WTC11 (cell line): ENCODE results near the gene LAGE3. TPM values are rescaled to one million over a fixed set of nuclear protein-coding genes. Genes with fewer than 3 reads are reported as not detected.
"Not testable (repeated sequence)": the region's sequence is repeated elsewhere in the genome, so short reads cannot be mapped to it uniquely, and the experiment has no call there.

Source experiments
- ATAC-seq: fragments of 200-7000 bp; cut with Tn5 transposase; 2 replicates; pipeline ENCODE4 v1.10.0; 2021; ENCODE audit warnings: mild to moderate bottlenecking, moderate library complexity
- CTCF ChIA-PET: fragments of 300-600 bp; sonication (Branson Sonifier 250); formaldehyde crosslinking; loops from one replicate; lab custom pipeline; 2021; ENCODE audit warnings: antibody characterized with exemption; lab: Charles Lee
- POLR2A ChIA-PET: fragments of 350-600 bp; sonication (Branson Sonifier 250); formaldehyde crosslinking; loops from one replicate; lab custom pipeline; 2021; ENCODE audit warnings: antibody characterized with exemption; lab: Charles Lee
- DNase-seq: peaks from one replicate; pipeline ENCODE4 v3.0.0; 2021; ENCODE audit warnings: low spot score
- H3K27ac Mint-ChIP-seq: 2 replicates; pipeline ENCODE4 v1.8.0; 2021; ENCODE audit warnings: mixed read lengths
- H3K27me3 Mint-ChIP-seq: 2 replicates; pipeline ENCODE4 v1.8.0; 2021; ENCODE audit warnings: low read depth, mild to moderate bottlenecking, moderate library complexity, mixed read lengths
- H3K36me3 Mint-ChIP-seq: 2 replicates; pipeline ENCODE4 v1.8.0; 2021; ENCODE audit warnings: mixed read lengths
- H3K4me1 Mint-ChIP-seq: 2 replicates; pipeline ENCODE4 v1.8.0; 2022; ENCODE audit warnings: mixed read lengths
- H3K4me3 Mint-ChIP-seq: 2 replicates; pipeline ENCODE4 v1.8.0; 2021; ENCODE audit warnings: mild to moderate bottlenecking, moderate library complexity, mixed read lengths
- H3K9me3 Mint-ChIP-seq: 2 replicates; pipeline ENCODE4 v1.8.0; 2021; ENCODE audit warnings: mixed read lengths
- FOXJ3 ChIP-seq: sonication (generic); formaldehyde crosslinking; IDR thresholded peaks from 2 replicates; pipeline ENCODE4 v1.9.0; 2021; ENCODE audit warnings: missing genetic modification reagents, mild to moderate bottlenecking, borderline replicate concordance
- GABPB1 ChIP-seq: sonication (generic); formaldehyde crosslinking; IDR thresholded peaks from 2 replicates; pipeline ENCODE4 v1.8.1; 2023; ENCODE audit warnings: mild to moderate bottlenecking, missing genetic modification reagents
- GTF2I ChIP-seq: fragments of 250-450 bp; sonication (Bioruptor Pico); conservative IDR thresholded peaks from 2 replicates; pipeline ENCODE4 v1.4.0; 2021; ENCODE audit warnings: mild to moderate bottlenecking
- JUN ChIP-seq: sonication (generic); formaldehyde crosslinking; IDR thresholded peaks from 2 replicates; pipeline ENCODE4 v1.8.0; 2023; ENCODE audit warnings: mild to moderate bottlenecking, missing genetic modification reagents
- MYBL2 ChIP-seq: sonication (generic); formaldehyde crosslinking; IDR thresholded peaks from 2 replicates; pipeline ENCODE4 v1.8.1; 2023; ENCODE audit warnings: mild to moderate bottlenecking, moderate library complexity, missing genetic modification reagents
- NR3C1 ChIP-seq: sonication (generic); formaldehyde crosslinking; conservative IDR thresholded peaks from 2 replicates; pipeline ENCODE4 v1.8.1; 2023; ENCODE audit warnings: low read depth, mild to moderate bottlenecking, missing genetic modification reagents
- PRRX2 ChIP-seq: fragments of 250-450 bp; sonication (Bioruptor Pico); IDR thresholded peaks from 2 replicates; pipeline ENCODE4 v1.8.0; 2021; ENCODE audit warnings: mild to moderate bottlenecking
- RORB ChIP-seq: fragments of 250-450 bp; sonication (Bioruptor Pico); IDR thresholded peaks from 2 replicates; pipeline ENCODE4 v1.9.0; 2021; ENCODE audit warnings: mild to moderate bottlenecking
- TEAD4 ChIP-seq: sonication (generic); formaldehyde crosslinking; IDR thresholded peaks from 2 replicates; pipeline ENCODE4 v1.8.0; 2022; ENCODE audit warnings: mild to moderate bottlenecking, missing genetic modification reagents
- TP53 ChIP-seq: sonication (generic); formaldehyde crosslinking; IDR thresholded peaks from 2 replicates; pipeline ENCODE4 v1.8.1; 2023; ENCODE audit warnings: mild to moderate bottlenecking, missing genetic modification reagents
- ZNF232 ChIP-seq: sonication (generic); formaldehyde crosslinking; IDR thresholded peaks from 2 replicates; pipeline ENCODE4 v1.8.0; 2022; ENCODE audit warnings: mild to moderate bottlenecking, missing genetic modification reagents
- total RNA-seq: library from RNA; stranded (reverse); gene quantifications from 3 replicates; pipeline ENCODE4 v1.2.3, GENCODE V29; 2021
- TF ChIP-seq, protein P1 (sequence below): sonication (generic); formaldehyde crosslinking; IDR thresholded peaks from 2 replicates; pipeline ENCODE4 v1.8.1; 2023; ENCODE audit warnings: mild to moderate bottlenecking, moderate library complexity, missing genetic modification reagents
- TF ChIP-seq, protein P2 (sequence below): sonication (generic); formaldehyde crosslinking; IDR thresholded peaks from 2 replicates; pipeline ENCODE4 v1.8.1; 2022; ENCODE audit warnings: mild to moderate bottlenecking, missing genetic modification reagents, moderate library complexity, borderline replicate concordance
- TF ChIP-seq, protein P3 (sequence below): sonication (generic); formaldehyde crosslinking; IDR thresholded peaks from 2 replicates; pipeline ENCODE4 v1.8.0; 2022; ENCODE audit warnings: mild to moderate bottlenecking, missing genetic modification reagents
- TF ChIP-seq, protein P4 (sequence below): sonication (generic); formaldehyde crosslinking; conservative IDR thresholded peaks from 2 replicates; pipeline ENCODE4 v1.8.1; 2022; ENCODE audit warnings: mild to moderate bottlenecking, missing genetic modification reagents
- TF ChIP-seq, protein P5 (sequence below): sonication (generic); formaldehyde crosslinking; IDR thresholded peaks from 2 replicates; pipeline ENCODE4 v1.8.1; 2023; ENCODE audit warnings: mild to moderate bottlenecking, missing genetic modification reagents, moderate library complexity

LAGE3 gene
- total RNA-seq, 1 experiment from 2014 or later: 46.1 TPM

DNA sequence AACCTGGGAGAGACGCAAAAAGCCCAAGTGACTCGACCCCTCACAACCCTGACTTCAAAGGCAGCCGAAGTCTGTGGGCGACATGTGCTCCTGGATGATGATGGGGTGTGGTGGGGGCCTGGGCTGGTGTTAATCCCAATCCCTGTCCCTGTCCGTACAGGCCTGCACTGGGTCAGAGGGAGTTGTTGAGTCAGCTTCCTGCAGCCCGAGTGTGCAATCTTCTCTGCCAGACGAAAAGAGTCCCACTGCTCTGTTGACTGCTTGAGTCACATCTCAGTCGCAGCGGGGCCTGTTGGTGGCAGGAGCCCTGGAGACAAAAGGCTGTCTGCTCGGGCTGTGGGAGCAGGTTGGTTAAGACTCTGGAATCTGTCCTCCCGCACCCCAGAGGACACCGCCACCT is 26.7 kb upstream of the LAGE3 start (continued):
- TF ChIP-seq, protein P1, sequence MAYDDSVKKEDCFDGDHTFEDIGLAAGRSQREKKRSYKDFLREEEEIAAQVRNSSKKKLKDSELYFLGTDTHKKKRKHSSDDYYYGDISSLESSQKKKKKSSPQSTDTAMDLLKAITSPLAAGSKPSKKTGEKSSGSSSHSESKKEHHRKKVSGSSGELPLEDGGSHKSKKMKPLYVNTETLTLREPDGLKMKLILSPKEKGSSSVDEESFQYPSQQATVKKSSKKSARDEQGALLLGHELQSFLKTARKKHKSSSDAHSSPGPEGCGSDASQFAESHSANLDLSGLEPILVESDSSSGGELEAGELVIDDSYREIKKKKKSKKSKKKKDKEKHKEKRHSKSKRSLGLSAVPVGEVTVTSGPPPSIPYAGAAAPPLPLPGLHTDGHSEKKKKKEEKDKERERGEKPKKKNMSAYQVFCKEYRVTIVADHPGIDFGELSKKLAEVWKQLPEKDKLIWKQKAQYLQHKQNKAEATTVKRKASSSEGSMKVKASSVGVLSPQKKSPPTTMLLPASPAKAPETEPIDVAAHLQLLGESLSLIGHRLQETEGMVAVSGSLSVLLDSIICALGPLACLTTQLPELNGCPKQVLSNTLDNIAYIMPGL: no peak
- TF ChIP-seq GTF2I (no peak), JUN (CRISPR knock-in tag) (no peak), GABPB1 (no peak), TEAD4 (CRISPR knock-in tag) (no peak), FOXJ3 (no peak)
- TF ChIP-seq, protein P2, sequence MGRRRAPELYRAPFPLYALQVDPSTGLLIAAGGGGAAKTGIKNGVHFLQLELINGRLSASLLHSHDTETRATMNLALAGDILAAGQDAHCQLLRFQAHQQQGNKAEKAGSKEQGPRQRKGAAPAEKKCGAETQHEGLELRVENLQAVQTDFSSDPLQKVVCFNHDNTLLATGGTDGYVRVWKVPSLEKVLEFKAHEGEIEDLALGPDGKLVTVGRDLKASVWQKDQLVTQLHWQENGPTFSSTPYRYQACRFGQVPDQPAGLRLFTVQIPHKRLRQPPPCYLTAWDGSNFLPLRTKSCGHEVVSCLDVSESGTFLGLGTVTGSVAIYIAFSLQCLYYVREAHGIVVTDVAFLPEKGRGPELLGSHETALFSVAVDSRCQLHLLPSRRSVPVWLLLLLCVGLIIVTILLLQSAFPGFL (CRISPR knock-in tag): no peak
- TF ChIP-seq, protein P3, sequence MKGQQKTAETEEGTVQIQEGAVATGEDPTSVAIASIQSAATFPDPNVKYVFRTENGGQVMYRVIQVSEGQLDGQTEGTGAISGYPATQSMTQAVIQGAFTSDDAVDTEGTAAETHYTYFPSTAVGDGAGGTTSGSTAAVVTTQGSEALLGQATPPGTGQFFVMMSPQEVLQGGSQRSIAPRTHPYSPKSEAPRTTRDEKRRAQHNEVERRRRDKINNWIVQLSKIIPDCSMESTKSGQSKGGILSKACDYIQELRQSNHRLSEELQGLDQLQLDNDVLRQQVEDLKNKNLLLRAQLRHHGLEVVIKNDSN (CRISPR knock-in tag): no peak
- TF ChIP-seq, all 79 proteins: peak for 0

DNA sequence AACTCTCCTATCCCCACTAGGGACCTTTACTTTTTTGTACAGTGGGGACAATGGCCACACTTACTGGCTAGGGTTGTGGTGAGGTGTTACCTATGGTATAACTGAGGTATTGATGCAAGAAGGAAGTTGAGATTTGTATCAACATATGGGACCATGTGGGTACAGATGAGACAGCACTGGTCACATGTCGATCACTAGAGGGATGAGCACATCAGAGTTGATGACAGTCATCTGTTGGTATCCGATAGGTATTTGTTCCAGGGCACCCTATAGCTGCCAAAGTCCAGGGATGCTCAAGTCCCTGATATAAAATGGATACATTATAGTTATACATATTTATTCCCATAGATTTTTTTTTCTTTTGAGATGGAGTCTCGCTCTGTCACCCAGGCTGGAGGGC is 23.9 kb upstream of the LAGE3 start:
- Mint-ChIP-seq H3K27ac (no peak overlapping the region), H3K4me1 (no peaks in the 10 kb centered on the region), H3K9me3 (no peaks in the 10 kb centered on the region), H3K27me3 (peaks cover 2% of the 10 kb centered on the region; the same call in 1 of the 2 replicates), H3K36me3 (no peaks in the 10 kb centered on the region), H3K4me3 (no peak overlapping the region)
- DNase-seq (no peak), ATAC-seq (no peak)
- TF ChIP-seq, protein P4, sequence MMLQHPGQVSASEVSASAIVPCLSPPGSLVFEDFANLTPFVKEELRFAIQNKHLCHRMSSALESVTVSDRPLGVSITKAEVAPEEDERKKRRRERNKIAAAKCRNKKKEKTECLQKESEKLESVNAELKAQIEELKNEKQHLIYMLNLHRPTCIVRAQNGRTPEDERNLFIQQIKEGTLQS (CRISPR knock-in tag): no peak
- no peak for TF ChIP-seq ZNF232 (CRISPR knock-in tag)
- TF ChIP-seq, protein P5, sequence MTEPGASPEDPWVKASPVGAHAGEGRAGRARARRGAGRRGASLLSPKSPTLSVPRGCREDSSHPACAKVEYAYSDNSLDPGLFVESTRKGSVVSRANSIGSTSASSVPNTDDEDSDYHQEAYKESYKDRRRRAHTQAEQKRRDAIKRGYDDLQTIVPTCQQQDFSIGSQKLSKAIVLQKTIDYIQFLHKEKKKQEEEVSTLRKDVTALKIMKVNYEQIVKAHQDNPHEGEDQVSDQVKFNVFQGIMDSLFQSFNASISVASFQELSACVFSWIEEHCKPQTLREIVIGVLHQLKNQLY (CRISPR knock-in tag): no peak
- no peak for TF ChIP-seq GABPB1
- ChIA-PET POLR2A (interaction anchor here (0.7 kb wide), 1 partner anchor 140 kb away, joined by 9 read pairs; no protein-coding TSS in a partner anchor), CTCF (interaction anchor here (1.3 kb wide), 1 partner anchor 12 kb away, joined by 4 read pairs; the partner anchor contains the start of gene SLC10A3)

DNA sequence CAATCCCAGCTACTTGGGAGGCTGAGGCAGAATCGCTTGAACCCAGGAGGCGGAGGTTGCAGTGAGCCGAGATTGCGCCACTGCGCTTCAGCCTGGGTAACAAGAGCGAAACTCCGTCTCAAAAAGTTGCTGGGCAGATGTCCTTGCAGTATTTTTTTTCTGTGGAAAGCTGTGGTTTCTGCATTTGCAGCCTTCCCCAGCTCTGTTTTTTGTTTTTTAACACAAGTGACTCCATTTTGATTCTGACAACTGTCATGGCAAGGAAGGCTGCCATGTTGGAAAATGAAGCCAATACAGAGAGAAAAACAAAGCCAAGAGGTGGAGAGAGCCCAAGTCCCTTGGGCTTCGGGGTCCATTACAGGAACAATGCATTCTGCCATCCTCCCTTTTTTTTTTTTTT is 23.0 kb upstream of the LAGE3 start:
- Mint-ChIP-seq H3K27me3 (peaks cover 2% of the 10 kb centered on the region; the same call in 1 of the 2 replicates), H3K4me3 (no peak overlapping the region), H3K9me3 (no peaks in the 10 kb centered on the region), H3K27ac (no peak overlapping the region), H3K4me1 (no peaks in the 10 kb centered on the region), H3K36me3 (no peaks in the 10 kb centered on the region)
- CTCF ChIA-PET: interaction anchor here (0.6 to 1.3 kb wide), 2 partner anchors 11 to 204 kb away, joined by 3 to 4 read pairs; partner anchors contain the start of gene SLC10A3
- no peak for ATAC-seq
- no peak for TF ChIP-seq RORB (CRISPR knock-in tag)
- no peak for TF ChIP-seq MYBL2
- TF ChIP-seq NR3C1: no peak
- no peak for TF ChIP-seq PRRX2 (CRISPR knock-in tag)
- TF ChIP-seq, protein P3 (CRISPR knock-in tag): no peak
- TF ChIP-seq TP53 (CRISPR knock-in tag): no peak
- DNase-seq: no peak
- POLR2A ChIA-PET: interaction anchor here (0.7 kb wide), 1 partner anchor 139 kb away, joined by 9 read pairs; no protein-coding TSS in a partner anchor

DNA sequence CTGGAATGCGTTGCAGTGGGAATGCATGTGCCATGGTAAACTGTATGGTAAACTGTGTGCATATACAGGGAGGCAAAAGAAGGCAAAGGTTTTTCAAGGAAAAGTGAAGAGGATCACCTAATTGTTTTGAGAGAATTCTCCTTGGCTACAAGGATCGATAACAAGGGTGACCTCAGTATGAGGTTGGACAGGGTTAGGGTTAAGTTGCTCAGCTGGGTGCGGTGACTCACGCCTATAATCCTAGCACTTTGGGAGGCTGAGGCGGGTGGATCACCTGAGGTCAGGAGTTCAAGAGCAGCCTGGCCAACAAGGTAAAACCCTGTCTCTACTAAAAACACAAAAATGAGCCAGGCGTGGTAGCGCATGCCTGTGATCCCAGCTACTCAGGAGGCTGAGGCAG is 22.3 kb upstream of the LAGE3 start:
- H3K4me1 Mint-ChIP-seq, POLR2A ChIA-PET, CTCF ChIA-PET, DNase-seq, H3K4me3 Mint-ChIP-seq, H3K27me3 Mint-ChIP-seq, ATAC-seq, H3K36me3 Mint-ChIP-seq, H3K27ac Mint-ChIP-seq, H3K9me3 Mint-ChIP-seq: not testable (repeated sequence)

DNA sequence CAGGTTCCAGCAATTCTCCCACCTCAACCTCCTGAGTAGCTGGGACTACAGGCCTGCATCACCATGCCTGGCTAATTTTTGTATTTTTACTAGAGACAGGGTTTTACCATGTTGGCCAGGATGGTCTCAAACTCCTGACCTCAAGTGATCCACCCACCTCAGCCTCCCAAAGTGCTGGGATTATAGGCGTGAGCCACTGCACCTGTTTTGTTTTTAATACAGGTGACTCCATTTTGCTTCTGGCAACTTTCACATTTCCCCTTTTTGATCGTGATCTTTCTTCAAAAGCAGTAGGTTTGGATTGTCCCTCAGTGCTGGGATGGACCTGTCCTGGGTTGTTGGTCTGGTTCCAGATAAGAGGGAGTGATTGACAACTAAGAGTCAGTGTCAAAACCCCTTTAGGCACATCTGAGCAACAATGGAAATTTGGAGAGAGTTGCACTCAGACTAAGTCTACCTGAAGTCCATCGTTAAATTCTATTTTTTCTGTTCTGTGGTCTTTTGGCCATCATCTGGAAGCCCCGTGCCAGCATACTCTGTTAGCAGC is 17.6 kb upstream of the LAGE3 start:
- H3K9me3 Mint-ChIP-seq, CTCF ChIA-PET, H3K36me3 Mint-ChIP-seq, H3K4me1 Mint-ChIP-seq, H3K27me3 Mint-ChIP-seq, H3K27ac Mint-ChIP-seq, ATAC-seq, DNase-seq, H3K4me3 Mint-ChIP-seq: not testable (repeated sequence)
- POLR2A ChIA-PET: interaction anchor here (0.7 kb wide), 1 partner anchor 49 kb away, joined by 3 read pairs; no protein-coding TSS in a partner anchor
